Hindlimb muscle (tissue), 1 donor: ENCODE results near the gene SCN1B. TPM values are rescaled to one million over a fixed set of nuclear protein-coding genes. Genes with fewer than 3 reads are reported as not detected.
"Not testable (repeated sequence)": the region's sequence is repeated elsewhere in the genome, so short reads cannot be mapped to it uniquely, and the experiment has no call there.

Experiments
- DNase-seq: peaks from one replicate; pipeline ENCODE4 v3.0.0-alpha.2; 2013
- polyA plus RNA-seq: library from polyadenylated mRNA; unstranded; fragments of 120-200 nt; gene quantifications from one replicate; pipeline ENCODE4 v1.2.1, GENCODE V29; 2013; ENCODE audit not compliant: insufficient read length

The SCN1B gene
- polyA plus RNA-seq, 1 donor: 7.2 TPM

DNA sequence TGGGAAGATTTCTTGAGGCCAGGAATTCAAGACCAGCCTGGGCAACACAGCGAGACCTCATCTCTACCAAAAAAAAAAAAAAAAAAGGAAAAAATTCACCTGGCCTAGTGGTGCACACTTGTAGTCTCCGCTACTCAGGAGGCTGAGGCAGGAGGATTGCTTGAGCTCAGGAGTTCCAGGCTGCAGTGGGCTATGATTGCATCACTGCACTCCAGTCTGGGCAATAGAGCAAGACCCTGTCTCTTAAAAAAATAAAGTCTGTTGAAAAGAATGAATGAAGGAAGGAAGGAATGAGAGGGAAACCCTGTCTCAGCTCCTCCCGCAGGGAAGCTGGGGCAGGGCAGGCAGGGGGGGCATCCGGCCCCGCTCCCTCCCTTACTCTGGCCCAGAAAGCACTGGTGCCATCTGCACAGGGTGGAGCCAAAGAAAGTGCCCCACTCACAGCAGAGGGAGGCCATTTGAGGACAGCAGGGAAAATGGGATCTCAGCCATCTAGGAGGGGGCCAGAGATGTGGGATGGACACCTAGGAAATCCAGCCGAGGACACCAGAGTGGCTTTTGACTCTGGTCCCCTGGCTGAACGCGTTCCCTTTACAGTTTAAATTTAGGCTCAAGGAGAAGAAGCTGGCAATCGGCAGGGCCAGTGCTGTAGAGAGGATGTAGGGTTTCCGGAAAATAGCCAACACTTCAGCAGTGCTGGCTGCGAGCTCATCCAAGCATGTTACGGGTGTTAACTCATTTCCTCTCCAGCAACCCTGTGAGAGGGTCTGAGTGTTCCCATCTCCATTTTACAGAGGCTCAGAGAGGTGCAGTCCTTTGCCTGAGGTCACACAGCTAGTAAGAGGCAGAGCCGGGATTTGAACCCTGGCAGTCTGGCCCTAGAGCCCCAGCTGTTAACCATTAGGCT is 7.7 kb downstream of the SCN1B start:
- DNase-seq: no peak

DNA sequence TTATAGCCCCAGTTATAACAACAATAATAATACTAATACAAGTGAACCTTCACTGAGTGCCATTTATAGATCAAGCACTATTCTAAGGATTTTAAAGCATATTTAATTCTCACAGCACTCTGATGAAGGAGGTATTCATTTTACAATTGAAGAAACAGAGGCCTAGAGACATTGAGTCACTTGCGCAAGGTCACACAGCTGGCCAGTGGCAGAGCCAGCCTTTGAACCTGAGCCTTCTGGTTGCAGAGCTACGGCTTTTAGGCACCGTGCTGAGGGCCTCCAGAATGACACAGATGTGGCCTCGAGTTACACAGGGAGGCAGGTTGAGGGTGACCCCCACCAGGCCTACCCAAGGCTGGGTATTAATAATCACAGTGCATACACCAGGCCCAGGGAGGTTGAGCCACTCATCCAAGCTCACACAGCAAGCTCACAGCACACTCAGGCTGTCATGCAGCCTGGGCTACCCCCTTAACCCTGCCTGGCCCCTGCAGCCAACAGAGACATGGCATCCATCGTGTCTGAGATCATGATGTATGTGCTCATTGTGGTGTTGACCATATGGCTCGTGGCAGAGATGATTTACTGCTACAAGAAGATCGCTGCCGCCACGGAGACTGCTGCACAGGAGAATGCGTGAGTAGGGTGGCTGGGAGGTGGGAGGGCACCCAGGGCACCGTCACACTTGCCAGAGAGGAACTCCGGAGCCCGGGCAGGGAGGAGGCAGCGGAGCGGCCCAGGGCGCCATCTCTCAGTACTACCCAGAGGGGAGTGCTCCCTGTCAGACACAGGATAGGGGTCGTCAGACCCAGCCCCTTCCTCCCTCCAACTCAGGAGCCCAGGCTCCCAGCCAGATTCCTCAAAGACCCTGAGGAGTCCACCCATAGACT is 8.6 kb downstream of the SCN1B start:
- no peak for DNase-seq

DNA sequence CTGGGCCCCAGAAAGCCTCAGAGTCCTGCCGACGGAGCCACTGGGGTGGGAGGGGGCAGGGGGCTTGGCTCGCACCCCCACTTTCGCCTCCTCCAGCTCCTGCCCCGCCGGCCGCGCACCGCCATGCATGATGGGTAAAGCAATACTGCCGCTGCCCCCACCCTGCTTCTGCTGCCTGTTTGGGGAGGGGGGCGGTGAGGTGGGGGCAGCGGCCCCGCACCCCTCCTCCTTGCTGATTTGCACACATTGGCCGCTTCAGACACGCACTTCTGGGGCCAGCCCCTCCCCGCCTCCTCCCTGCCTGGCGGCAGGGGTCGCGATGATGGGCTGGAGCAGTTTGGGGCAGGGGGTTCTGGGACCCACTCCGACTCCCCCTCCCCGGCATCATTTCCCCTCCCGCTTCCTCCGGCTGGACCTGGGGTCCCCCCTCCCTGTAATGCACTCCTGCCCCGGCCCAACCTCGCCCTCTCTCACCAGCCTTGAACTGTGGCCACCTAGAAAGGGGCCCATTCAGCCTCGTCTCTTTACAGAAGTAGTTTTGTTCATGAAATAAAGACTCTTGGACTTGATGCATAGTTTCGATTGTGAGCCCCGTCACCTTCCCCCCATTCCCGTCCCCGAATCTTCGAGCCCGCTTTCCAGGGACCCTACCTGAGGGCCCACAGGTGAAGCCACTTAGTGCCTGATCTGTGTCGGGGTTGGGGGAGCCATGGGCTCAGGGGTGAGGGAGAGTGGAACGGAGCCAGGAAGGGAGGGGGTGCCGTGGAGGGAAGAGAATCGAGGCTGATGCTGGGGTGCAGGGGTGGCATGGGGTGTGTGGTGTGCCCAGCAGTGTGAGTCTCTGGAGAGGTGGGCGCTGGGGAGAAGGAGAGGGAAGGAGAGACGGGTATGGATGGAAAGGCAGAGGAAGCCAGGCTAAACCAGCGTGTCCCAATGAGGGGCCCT is 9.9 kb downstream of the SCN1B start:
- no peak for DNase-seq

DNA sequence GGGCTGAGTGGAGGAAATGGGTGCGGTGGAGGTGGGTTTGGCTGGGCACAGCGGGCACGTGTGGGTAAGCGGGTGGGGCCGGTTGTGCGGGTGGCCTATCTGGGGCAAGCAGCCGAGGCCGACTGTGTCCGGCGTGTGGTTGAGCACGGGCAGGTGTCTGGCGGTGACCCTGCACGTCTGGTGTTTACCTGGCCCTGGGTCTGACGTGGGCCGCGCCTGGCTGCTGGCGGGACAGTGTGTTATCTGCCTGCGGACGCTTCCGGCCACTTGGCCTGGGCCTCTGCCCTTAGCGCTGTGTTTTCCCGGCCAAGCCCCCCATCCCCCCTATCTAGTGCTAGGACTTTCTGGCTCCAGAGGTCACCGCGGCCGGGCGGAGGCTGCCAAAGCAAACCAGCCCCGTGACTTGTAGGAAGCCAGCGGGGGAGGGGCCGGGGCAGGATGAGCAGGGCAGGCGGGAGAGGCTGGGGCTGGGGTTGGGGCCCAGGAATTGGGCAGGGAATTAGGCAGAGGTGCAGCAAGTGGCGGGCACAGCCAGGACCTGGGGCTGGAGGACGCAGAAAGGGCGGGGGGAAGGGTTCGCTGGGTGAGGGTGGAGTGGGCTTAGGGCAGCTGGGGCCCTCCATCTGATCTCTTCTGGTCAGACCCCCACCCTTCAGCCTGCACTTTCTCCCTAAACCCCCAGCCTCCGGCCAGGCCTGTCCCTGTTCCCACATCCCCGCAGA is 10.7 kb downstream of the SCN1B start:
- no peak for DNase-seq

DNA sequence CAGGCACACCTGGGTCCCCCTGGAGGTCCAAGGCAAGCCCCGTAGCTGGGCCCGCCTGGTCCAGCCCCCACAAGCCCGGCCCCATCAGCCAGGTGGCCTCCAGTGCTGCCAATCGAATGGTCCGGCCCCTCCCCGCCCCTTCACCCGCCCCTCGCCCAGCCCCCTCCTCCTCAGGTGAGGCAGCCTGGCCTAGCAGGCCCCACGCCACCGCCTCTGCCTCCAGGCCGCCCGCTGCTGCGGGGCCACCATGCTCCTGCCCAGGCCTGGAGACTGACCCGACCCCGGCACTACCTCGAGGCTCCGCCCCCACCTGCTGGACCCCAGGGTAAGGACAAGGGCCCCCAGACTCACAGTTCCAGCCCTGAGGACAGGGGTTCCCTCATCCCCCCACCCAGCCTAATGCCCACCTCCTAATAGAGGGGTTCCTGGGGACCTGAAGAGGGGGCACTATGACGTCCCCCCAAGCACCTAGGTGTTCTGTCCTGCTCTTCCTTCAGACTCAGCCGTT is 11.3 kb downstream of the SCN1B start, which contains the start of gene HPN:
Gene HPN (plus strand): TSS at position 174 of the 508 bp plus-strand sequence. CDS start 786 bp downstream, outside the sequence.
- DNase-seq: no peak

DNA sequence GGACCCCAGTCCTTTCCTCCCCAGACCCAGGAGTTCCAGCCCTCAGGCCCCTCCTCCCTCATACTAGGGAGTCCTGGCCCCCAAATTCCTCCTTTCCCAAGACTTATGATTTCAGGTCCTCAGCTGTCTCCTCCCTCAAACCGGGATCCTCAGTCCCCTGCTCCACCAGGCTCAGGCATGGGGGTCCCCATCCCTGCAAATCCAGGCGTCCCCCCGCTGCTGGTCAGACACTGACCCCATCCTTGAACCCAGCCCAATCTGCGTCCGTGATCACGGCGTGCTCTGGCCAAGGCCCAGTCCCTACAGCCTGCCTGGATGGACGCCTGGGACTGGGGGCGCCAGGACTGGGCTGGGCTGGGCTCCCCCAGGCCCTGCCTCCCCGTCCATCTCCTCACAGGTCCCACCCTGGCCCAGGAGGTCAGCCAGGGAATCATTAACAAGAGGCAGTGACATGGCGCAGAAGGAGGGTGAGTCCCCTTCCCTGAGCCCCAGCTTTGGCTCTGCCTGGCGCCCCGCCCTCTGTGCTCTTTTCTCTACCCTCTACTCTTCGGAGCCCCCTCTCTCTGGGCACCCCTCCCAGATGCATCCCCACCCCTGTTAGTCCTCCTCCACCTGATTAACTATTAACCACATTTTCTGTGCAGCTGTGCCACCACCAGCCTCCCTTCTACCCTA is 11.9 kb downstream of the SCN1B start:
- DNase-seq: no peak

DNA sequence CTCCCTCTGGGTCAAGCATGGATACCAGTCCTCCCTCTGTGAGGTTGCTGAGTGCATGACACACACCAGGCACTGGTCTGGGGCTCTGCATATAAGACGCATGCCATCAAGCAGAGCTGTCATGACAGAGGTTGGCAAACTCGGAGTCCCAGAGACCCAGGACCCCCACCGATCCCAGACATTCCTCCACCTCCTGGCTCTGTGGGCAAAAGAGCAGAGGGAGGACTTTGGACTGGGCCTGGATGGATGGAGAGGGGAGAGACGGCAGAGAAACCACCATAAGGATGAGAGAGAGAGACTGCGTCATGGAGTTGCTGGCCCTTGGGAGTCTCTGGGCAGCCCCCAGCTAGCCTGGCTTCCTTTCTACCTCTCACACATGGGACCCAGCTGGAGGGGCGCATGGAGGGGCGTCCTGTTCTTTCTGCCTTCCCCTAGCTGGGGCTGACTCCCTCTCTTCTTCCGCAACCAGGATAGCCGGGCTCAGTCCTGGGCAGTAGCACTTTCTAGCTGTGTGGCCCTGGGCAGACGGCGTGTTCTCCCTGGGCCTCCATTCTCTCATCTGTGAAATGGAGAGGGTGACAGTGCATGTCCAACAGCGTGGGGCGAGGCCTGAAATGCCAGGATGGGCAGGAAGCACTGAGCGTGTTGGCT is 12.8 kb downstream of the SCN1B start:
- DNase-seq: no peak

DNA sequence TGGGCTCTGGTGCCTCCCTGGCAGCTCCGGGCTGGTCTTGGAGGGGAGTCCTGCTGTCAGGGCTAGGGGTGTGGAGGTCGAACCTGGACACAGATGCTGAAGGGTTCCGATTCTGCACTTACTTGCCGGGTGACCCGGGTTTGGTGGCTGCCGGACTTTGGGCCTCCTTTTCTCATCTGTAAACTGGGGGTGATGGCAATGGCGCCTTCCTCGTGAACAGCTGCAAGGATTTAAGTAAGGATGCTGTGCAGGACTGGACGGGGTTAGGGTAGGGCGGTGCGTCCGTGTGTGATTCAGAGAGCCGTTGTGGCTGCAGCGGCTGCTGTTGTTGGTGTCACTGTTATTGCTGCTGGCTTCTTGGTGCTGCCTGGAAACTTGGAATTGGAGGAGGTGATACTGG is 13.6 kb downstream of the SCN1B start:
- no peak for DNase-seq

DNA sequence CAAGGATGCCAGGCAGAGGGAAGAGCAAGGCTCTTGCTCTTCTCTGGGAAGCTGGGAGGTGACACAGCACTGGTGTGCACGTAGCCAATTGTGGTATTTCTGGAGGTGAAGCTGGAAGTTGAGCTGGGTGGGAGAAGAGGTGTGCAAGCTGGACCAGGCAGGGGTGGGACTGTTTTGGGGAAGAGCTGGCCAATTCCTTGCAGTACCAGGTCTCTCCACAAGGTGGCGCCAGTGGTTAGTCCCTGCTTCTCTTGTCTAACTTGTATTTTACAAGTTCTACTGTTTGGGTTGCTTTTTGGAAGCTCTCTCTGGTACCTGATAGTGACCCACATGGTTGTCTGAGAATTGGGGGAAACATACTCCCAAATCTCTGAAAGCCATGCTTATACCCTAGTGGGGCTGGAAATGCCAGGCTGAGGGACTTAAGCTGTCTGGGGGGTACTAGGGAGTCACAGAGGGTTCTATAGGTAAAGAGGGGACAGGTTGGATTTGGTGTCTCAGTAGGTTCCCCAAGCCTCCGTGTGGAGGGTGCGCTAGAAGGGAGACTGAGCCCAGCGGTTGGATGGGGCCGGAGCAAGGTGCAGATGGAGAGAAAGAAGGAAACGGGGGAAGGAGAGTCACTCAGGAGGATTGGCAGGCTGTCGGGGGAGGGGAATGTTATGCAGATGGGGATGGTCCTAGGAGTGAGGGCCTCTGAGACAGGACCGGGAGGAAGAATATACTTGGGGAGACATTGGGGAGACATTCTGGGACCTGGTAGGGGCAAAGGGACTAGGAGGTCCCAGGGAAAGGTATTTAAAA is 14.2 kb downstream of the SCN1B start:
- DNase-seq: no peak

DNA sequence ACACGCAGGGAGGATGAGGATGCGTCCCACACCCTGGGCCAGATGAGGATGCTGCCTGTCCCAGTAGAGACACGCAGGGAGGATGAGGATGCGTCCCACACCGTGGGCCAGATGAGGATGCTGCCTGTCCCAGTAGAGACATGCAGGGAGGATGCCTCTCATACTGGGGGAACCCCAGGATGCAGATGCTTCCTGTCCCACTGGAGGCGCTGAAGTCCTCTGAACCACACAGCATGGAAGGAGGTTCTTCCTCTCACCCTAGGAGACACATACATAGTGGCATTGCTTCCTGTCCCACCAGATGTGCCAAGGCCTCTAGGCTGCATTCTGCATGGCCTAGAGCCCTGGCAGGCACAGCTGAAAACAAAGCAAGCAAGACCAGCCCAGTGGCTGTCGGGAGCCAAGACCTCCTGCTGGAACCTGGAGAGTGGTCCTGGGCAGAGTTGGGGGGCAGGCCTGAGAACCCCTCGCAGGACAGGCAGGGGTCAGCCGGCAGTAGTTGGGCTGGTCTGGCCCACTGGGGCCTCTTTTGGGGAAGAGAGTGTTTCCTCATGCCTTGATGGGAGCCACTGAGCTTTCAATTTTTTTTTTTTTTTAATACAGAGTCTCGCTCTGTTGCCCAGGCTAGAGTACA is 15.5 kb downstream of the SCN1B start:
- no peak for DNase-seq

DNA sequence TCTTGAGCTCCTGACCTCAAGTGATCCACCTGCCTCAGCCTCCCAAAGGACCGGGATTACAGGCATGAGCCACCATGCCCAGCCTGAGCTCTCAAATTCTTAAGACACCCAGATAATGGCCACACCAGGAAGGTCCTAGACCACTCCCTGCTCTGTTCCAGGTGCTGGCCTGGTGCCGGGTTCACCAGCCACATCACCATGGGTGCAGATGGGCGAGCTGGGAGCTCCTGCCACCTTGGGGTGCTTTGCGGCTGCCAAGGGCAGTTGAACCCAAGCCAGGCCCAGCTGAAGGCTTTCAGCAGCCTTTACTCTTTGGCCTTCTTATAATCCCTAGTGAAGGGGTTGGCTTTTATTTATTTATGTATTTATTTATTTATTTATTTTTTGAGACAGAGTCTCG is 16.2 kb downstream of the SCN1B start:
- DNase-seq: no peak

DNA sequence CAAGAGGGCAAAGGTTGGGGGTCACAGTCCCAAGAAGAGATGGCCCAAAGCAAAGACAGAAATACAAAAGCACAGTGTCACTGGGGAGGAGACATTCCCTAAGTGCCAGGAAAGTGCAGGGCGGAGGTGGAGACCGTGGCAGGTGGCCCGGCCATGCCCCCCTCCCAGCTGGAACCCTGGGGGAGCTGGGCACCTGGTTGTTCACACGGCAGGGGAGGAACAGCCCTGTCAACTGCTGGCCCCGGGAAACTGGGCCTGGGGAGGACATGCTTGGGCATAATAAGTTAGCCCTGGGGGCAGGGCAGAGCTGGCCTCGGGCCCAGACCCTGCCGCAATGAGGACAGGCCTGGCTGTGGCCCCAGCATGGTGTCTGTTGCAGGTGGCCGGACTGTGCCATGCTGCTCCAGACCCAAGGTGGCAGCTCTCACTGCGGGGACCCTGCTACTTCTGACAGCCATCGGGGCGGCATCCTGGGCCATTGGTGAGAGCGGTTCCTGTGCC is 18.7 kb downstream of the SCN1B start:
- no peak for DNase-seq

DNA sequence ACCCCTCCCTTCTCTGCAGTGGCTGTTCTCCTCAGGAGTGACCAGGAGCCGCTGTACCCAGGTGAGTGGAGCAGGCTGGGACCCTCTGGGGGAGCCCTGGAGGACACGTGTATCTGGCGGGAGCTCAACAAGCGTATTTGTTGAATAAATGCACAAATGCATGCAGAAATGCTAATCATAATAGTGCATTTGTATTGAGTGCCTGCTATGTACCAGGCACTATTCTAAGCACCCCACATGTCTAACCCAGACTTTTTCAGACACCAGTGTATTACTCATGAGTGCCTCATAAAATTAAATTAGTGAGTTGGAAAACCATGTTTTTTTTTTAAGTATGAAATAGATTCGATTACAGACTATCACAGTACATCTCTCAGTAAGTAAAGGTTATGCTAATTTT is 19.2 kb downstream of the SCN1B start:
- DNase-seq: no peak

DNA sequence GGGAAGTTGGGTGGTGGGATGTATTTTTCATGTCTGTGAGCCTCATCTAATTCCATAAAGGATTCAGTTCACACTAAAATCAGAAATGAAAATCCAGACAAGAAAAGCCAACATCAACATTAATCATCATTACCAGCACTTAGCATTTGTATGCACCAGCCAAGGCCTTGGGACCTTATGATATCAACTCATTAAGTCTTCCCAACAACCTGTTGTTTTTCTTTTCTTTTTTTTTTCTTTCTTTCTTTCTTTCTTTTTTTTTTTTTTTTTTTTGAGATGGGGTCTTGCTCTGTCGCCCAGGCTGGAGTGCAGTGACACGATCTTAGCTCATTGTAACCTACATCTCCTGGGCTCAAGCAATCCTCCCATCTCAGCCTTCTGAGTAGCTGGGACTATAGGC is 20.4 kb downstream of the SCN1B start:
- not testable (repeated sequence) for DNase-seq

DNA sequence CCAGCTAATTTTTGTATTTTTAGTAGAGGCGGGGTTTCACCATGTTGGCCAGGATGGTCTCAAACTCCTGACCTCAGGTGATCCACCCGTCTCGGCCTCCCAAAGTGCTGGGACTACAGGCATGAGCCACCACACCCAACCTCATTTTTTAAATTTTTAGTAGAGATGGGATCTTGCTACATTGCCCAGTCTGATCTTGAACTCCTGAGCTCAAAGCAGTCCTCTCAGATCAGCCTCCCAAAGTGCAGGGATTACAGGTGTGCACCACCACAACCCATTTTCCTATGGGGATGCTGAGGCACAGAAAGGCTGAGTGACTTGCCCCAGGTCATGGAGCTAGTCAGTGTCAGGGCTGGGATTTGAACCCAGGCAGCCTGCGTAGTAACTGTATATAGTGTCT is 21.0 kb downstream of the SCN1B start:
- not testable (repeated sequence) for DNase-seq

DNA sequence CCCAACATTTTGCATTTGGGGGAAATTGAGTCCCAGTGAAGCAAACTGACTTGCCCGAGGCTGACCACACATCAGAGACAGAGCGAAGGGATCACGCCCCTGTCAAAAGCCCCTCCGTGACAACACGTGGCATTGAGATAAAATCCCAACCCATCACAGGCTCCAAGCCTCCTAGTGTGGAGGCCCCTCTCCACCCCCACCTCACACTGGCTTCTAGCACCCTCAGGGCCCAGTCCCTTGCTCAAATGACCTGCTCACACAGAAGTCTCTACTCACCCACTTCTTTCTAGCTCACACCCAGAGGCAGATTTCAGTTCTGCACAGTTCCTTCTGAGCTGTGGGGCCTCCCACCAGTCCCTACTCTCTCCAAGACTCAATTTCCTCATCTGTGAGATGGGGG is 21.5 kb downstream of the SCN1B start:
- no peak for DNase-seq

DNA sequence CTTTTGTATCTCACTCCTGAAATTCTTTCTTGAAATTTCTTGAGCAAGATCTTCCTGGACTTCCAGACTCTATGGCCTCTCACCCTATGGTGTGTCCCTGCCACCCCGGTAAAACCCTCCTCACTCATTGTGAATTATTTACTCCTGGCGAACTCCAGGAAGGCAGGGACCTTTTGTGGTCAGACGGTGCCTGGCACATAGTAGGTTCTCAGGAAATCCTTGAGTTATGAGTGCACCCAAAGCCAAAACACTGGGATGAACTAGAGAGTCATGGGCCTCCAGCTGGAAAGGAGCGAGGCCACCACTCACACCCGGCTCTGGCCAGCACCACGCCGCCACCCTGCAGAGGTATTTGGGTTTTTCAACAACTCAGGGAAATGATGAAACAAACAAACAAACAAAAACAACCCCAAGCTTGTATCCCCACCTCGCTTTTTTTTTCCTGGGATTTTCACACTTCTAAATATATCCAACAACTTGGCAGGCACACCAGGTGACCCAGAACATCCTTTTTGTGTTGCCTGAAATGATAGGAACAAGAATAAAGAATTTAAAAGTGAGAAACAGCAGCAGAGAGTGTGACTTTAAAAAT is 22.4 kb downstream of the SCN1B start:
- DNase-seq: no peak

DNA sequence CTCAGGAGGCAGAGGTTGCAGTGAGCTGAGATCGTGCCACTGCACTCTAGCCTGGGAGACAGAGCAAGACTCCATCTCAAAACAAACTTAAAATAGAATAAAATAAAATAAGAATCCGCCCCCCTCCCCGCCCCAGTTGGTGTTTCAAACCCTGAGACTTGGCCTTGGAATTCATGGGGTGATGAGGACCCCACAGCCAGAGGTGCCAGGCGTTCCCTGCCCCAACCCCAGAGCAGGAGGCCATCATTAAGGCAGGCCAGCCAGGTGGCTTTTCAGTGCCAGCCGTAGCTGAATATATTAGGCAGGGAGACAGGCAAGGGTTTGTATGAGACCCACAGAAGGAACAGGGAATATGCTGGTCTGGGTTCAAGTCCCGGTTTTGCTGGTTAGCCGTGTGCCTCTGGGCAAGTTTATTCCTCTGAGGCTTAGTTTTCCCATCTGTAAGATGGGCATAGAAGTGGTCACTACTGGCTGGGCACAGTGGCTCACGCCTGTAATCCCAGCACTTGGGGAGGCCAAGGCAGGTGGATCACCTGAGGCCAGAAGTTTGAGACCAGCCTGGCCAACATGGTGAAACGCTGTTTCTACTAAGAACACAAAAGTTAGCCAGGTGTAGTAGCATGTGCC is 23.5 kb downstream of the SCN1B start:
- no peak for DNase-seq
